ENCODE data around the gene LDB2.

GRCh38 chr4:16767251-16767650 lies 131.2 kb downstream of the LDB2 start:
- TF ChIP-seq CTCF (IDR thresholded peaks at IDR 0.05) (no peak), POLR2A (IDR thresholded peaks at IDR 0.05) (no peak)
